Right ventricle myocardium inferior (tissue), 1 donor: ENCODE measurements around the gene LRIG1. TPM values are rescaled to one million over a fixed set of nuclear protein-coding genes. Genes with fewer than 3 reads are reported as not detected.

Experiments
- ATAC-seq: fragments of 200-7000 bp; cut with Tn5 transposase; one replicate; pipeline ENCODE4 v1.9.1; 2020; ENCODE audit warnings: mild to moderate bottlenecking, moderate library complexity
- DNase-seq: peaks from one replicate; pipeline ENCODE4 v3.0.0; 2021; ENCODE audit errors: missing footprints
- intact Hi-C: fragments of 100-400 bp; cut with DNase I; formaldehyde crosslinking; loops from one replicate; pipeline ENCODE4 v1.11.0; 2022
- total RNA-seq: library from RNA; stranded (reverse); fragmentation: NEBNext Ultra II Directional; extraction: Animal tissue kit (Norgen Biotek cat#: 25700); gene quantifications from one replicate; pipeline ENCODE4 v1.2.1, GENCODE V29; 2021
- donor health status: DM: no; HTN: yes; CAD: no; lungs with severe emphysema.

The LRIG1 gene
- total RNA-seq, 1 donor from 2014 or later: 93.8 TPM

GRCh38 chr3:66508461-66508860, 7.6 kb upstream of the LRIG1 start:
- DNase-seq (no peak), ATAC-seq (no peak)
- intact Hi-C loops: no loop called here

DNA sequence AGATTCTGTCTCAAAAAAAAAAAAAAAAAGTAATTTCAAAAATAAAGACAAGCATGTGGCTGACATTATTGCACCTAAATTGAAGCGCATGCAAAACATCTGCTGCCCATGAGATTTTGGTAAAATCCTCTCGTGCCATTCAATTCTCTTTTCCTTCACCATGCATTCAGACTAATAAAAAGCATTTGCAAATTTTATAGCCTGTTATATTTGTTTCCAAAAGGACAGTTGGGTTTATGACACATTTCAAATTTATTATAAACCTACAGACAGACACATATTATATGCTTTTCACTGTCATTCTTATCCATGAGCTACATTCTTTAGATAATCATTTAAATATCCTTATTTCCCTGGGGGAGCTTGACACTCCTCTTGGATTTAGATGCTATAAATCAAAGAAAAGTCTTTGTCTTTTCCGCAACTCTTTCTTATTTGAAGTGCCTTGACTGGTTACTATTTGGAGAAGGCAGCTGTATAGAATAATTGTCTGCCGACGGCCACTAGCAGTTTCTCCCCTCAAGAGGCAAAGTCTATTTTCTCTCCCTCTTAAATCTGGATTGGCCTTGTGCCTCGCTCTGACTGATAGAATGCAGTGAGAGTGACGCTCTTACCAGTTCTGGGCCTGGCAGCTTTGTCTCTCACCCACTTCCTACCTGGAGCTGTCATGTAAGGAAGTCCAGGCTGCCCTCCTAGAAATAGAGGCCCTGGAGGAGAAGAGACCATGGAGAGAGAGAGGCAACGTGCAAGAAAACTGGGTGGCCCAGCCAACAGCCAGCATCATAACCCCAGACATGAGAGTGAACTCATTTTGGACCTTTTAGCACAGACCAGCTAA, 6.8 kb upstream of the LRIG1 start:
- ATAC-seq (peak; percentile 90), DNase-seq (no peak)
- intact Hi-C loops: no loop called here

GRCh38 chr3:66506154-66506553, 5.3 kb upstream of the LRIG1 start:
- no peak for ATAC-seq
- intact Hi-C loops: no loop called here
- no peak for DNase-seq

GRCh38 chr3:66504850-66505641, 4.2 kb upstream of the LRIG1 start:
- intact Hi-C loops: loop anchor here (5.0 kb wide), 2 partner anchors 228 to 312 kb away; no protein-coding TSS in a partner anchor
- DNase-seq: no peak
- no peak for ATAC-seq

DNA sequence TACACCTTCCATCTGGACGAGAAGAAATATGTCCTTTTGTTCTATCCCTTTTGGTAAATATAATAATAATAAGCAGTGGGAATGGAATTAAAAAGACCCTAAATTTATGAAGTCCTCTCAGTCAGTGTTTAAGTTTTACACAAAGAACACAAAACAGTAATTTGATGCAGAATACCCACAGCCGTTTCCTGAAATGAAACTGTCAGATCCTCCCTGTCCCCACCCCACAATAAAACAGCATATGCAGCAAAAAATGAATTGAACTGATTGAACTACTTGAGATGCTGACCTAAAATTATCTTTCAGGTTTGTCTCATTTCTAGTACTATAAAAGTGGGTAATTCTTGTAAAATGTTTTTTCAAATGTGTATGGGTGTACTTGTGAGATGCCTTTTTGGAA, 2.2 kb upstream of the LRIG1 start:
- intact Hi-C loops: loop anchor here (5.0 kb wide), 2 partner anchors 226 to 314 kb away; no protein-coding TSS in a partner anchor
- DNase-seq: no peak
- ATAC-seq: no peak

GRCh38 chr3:66502245-66502874, 1.5 kb upstream of the LRIG1 start:
- ATAC-seq (no peak), DNase-seq (no peak)
- intact Hi-C loops: loop anchor here (5.0 kb wide), 2 partner anchors 225 to 315 kb away; no protein-coding TSS in a partner anchor

- intact Hi-C loops: loop anchor here (2.0 to 5.0 kb wide), 4 partner anchors 51 to 316 kb away; no protein-coding TSS in a partner anchor
- ATAC-seq (no peak), DNase-seq (no peak)
Measured at GRCh38 chr3:66501483-66502244, 842 bp upstream of the LRIG1 start.

DNA sequence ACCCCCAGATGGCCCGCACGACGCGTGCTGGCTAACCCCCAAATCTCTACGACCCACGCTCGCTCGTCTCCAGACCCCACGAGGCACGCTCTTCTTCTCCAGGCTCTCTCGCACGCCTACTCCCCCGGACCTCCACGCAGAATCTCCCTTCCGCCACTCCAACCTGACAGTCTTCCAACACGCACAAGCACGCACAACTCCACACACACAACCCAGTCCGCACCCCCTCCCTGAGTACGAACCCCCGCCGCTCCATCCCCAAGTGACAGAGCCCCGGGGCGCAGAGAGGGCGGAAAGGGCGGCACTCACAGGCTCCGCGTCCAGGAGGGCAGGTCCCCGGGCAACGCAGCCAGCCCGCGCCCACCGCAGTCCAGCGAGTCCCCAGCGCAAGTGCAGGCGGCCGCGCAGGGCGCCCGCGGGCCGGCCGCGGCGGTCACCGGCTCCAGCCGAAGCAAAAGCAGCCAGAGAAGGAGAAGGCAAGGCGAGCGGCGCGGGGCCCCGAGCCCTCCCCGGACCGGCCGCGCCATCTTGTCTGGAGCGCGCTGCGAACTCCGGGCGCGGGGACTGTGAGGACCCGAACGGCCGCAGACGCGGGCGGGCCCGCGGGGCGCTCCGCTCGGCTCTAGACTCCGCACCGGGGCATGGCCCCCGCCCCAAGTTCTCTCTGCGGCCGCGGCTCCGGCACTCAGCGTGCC, 794 bp downstream of the LRIG1 start:
- DNase-seq (peak; percentile 78), ATAC-seq (no peak)
- intact Hi-C loops: loop anchor here (2.0 to 5.0 kb wide), 4 partner anchors 49 to 317 kb away; no protein-coding TSS in a partner anchor

DNA sequence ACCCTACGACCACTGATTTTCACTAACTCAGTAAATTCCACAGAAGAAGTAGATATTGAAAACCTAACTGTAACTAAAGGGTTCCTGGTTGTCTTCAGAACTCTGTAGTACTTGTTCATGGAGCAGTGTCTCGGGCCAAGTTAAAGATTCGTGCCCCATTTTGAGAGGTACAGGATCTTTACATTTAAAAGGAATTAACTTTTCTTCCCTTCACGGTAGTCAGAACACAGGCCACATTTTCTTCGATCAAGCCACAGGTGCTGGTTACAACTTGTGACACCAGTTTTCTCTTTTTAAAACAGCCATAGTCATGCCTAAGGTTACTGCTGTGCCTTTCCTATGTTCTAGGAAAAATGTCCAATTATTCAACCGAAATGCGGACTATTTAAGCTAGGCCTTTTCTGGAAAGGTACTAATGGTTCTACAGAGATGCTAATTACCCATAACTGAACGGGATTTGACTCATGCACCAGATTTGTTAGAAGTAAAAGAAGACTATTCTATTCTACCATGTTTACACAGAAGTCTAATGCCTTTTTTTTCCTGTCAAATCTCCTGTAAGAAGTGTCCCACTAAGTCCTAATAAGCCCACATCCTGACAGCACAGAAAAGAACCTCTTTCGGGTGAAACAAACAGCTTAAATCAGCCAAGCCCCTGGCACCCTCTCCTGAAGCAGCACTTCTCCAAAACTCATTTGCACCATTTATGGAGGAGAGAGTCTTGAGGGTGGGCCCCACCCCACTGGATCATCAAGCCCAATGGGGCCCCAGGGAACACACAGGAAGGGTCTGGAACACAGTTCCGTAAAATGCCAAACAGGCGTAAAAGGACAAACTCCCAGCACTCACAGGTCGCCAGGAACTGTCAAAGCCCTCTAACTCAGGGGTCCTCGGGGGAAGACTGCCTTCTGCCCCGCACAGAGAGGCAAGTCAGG, 1.9 kb downstream of the LRIG1 start:
- DNase-seq: peak; percentile 71
- no peak for ATAC-seq
- intact Hi-C loops: no loop called here

DNA sequence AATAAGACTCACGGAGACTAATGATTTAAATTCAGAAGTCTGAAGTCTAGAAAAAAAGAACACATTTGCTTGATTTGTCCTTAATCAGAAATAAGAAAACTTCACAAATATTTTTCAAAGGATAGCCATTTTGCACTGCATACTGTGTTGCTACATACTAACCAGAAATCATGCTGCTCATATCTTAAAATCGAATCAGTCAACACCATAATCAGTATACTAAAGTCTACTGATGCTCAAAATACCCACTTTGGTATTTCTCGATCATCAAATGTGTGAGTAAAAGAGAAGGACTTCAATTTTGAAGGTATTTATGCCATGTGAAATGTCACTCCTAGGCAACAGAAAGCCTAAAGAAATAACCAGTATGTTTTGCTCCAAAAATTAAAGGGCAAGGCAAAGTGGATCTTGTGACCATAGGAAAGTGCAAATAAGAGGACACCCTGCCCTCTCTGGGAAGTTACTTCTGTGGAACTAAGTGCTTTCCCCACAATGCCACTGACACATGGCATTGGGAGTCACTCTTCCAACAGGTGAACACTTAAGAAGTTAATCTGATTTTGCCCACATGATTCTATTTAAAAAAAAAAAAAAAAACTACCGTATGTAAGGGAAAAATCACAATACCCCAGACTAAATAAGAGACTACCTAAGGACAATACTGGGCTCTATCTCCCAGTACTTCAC, 2.7 kb downstream of the LRIG1 start:
- no peak for ATAC-seq
- DNase-seq: no peak
- intact Hi-C loops: loop anchor here (2.0 kb wide), 1 partner anchor 15 kb away; no protein-coding TSS in a partner anchor

- intact Hi-C loops: loop anchor here (2.0 kb wide), 1 partner anchor 15 kb away; no protein-coding TSS in a partner anchor
- ATAC-seq (no peak), DNase-seq (no peak)
Measured at GRCh38 chr3:66497288-66497984, 3.4 kb downstream of the LRIG1 start.

DNA sequence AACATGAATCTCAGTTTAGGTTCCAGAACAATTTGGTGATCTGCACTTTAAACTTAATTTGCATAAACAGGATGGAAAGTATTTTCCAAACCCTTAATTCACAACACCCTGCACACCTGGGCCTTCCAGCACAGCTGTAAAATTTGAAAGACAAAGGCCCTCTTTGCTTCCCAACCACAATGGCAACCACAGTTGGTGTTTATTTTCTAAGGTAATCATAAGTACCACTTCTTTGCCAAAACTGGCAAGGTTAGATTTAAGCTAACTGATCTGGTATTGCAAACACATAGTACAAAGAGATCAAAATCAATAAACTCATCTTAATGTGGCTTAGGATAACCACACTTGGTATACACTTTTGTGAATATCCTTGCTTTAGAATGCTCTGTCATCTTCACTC, 4.1 kb downstream of the LRIG1 start:
- no peak for DNase-seq
- no peak for ATAC-seq
- intact Hi-C loops: loop anchor here (2.0 kb wide), 1 partner anchor 14 kb away; no protein-coding TSS in a partner anchor

GRCh38 chr3:66496301-66496700, 4.5 kb downstream of the LRIG1 start:
- ATAC-seq: no peak
- DNase-seq: no peak
- intact Hi-C loops: loop anchor here (2.0 kb wide), 1 partner anchor 14 kb away; no protein-coding TSS in a partner anchor

- DNase-seq (no peak), ATAC-seq (no peak)
- intact Hi-C loops: loop anchor here (2.0 kb wide), 1 partner anchor 13 kb away; no protein-coding TSS in a partner anchor
Measured at GRCh38 chr3:66495668-66496045, 5.2 kb downstream of the LRIG1 start.

DNA sequence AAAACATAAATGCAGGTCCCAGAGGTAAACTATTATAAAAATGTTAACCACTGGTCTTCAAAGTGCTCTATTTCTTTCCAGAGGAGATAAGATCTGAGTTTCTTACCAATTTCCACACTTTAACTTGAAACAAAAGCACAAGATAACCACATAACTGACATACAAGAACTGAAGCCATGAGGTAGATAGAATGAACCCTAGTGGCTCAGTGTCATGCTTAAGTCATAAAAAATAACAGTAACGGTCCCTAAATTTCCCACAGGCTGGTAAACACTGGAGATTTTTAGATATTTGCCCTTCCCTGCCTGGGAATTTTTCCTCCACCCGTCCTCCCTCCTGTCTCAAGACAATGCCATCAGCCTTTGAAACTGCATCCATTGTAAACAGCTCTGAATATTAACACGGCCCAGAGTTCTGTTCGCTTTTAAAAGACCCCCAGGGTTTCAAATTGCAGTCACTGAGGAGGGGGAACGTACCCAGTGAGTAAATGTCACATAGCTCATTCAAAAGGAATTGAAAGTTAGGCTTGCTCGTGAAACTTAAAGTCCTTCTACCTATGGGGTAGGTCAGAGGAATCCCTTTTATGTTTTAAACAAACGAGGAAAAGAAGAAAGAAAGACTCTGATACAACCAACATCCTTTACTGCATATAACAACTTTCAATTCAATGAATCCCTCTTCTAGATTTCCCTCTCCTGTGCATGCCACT, 5.7 kb downstream of the LRIG1 start:
- intact Hi-C loops: no loop called here

More for the DNA sequence above, 5.7 kb downstream of the LRIG1 start:
- DNase-seq: no peak
- ATAC-seq: no peak
